A204.1 (cell line): ENCODE results near the gene ETHE1.
"Not testable (repeated sequence)": the region's sequence is repeated elsewhere in the genome, so short reads cannot be mapped to it uniquely, and the experiment has no call there.

ENCODE experiments used
- FAIRE-seq: peaks from 2 replicates; lab custom pipeline; 2012; peaks lifted over from hg19 to GRCh38; lab: Jason Lieb, UNC

ETHE1 gene

GRCh38 chr19:43523696-43524095 is 3.3 kb downstream of the ETHE1 start:
- not testable (repeated sequence) for FAIRE-seq

- no peak for FAIRE-seq
Measured at GRCh38 chr19:43522929-43523328, 4.1 kb downstream of the ETHE1 start.

- FAIRE-seq = peak; percentile 86
Measured at GRCh38 chr19:43519436-43520088, 7.4 kb downstream of the ETHE1 start.

- FAIRE-seq = no peak
Measured at GRCh38 chr19:43518051-43518450, 8.9 kb downstream of the ETHE1 start.

GRCh38 chr19:43512399-43512798 is 14.6 kb downstream of the ETHE1 start:
- FAIRE-seq = not testable (repeated sequence)

- FAIRE-seq = no peak
Measured at GRCh38 chr19:43511324-43511723, 15.7 kb downstream of the ETHE1 start.

GRCh38 chr19:43510713-43511112 is 16.3 kb downstream of the ETHE1 start:
- no peak for FAIRE-seq

- FAIRE-seq = no peak
Measured at GRCh38 chr19:43507880-43508279, 19.1 kb downstream of the ETHE1 start.

GRCh38 chr19:43506629-43507028 is 20.4 kb downstream of the ETHE1 start:
- no peak for FAIRE-seq

- no peak for FAIRE-seq
Measured at GRCh38 chr19:43505941-43506340, 21.1 kb downstream of the ETHE1 start.

GRCh38 chr19:43505186-43505456 is 21.9 kb downstream of the ETHE1 start:
- FAIRE-seq = no peak

GRCh38 chr19:43504426-43505185 is 22.4 kb downstream of the ETHE1 start, which contains the start of gene PHLDB3:
Gene PHLDB3, minus strand, starts transcription at chr19:43504746. Its CDS starts 628 bp downstream, at chr19:43504118.
- no peak for FAIRE-seq

GRCh38 chr19:43503501-43504425 is 23.2 kb downstream of the ETHE1 start:
- FAIRE-seq = peak; percentile 56

- no peak for FAIRE-seq
Measured at GRCh38 chr19:43502419-43502976, 24.5 kb downstream of the ETHE1 start.

GRCh38 chr19:43501661-43502418 is 25.2 kb downstream of the ETHE1 start:
- FAIRE-seq = no peak

GRCh38 chr19:43499042-43499441 is 28.0 kb downstream of the ETHE1 start:
- FAIRE-seq = no peak

- no peak for FAIRE-seq
Measured at GRCh38 chr19:43498233-43498842, 28.7 kb downstream of the ETHE1 start.

- no peak for FAIRE-seq
Measured at GRCh38 chr19:43496960-43497359, 30.0 kb downstream of the ETHE1 start.

- FAIRE-seq = no peak
Measured at GRCh38 chr19:43495082-43495481, 31.9 kb downstream of the ETHE1 start.

- FAIRE-seq = no peak
Measured at GRCh38 chr19:43490759-43491158, 36.2 kb downstream of the ETHE1 start.

- FAIRE-seq = no peak
Measured at GRCh38 chr19:43489979-43490599, 36.9 kb downstream of the ETHE1 start.
